Fibroblast of lung (primary cell): ENCODE measurements around the gene FMNL2. TPM values are rescaled to one million over a fixed set of nuclear protein-coding genes. Genes with fewer than 3 reads are reported as not detected.

Experiments
- DNase-seq, 2 donors: peaks; one replicate each; pipeline versions ENCODE4 v3.0.0 to v3.0.0-alpha.2; 2010; ENCODE audit warnings: low read depth in 2 of 2
- H2AFZ ChIP-seq: 2 replicates; pipeline ENCODE4 v1.5.1; 2012; ENCODE audit warnings: low read length, control low read depth, inconsistent platforms
- H3K27ac ChIP-seq: 2 replicates; pipeline ENCODE4 v1.5.1; 2011; ENCODE audit warnings: low read length, control low read depth; ENCODE audit not compliant: insufficient read depth
- H3K27me3 ChIP-seq: 2 replicates; pipeline ENCODE4 v1.5.1; 2011; ENCODE audit warnings: mild to moderate bottlenecking, low read length; ENCODE audit not compliant: control insufficient read depth, insufficient read depth
- H3K36me3 ChIP-seq: 2 replicates; pipeline ENCODE4 v1.5.1; 2011; ENCODE audit warnings: low read length; ENCODE audit not compliant: control insufficient read depth, insufficient read depth
- H3K4me1 ChIP-seq: 2 replicates; pipeline ENCODE4 v1.5.1; 2011; ENCODE audit warnings: low read length; ENCODE audit not compliant: control insufficient read depth, insufficient read depth; ENCODE audit errors: extremely low read depth
- H3K4me2 ChIP-seq: 2 replicates; pipeline ENCODE4 v1.5.1; 2011; ENCODE audit warnings: low read length, control low read depth; ENCODE audit not compliant: insufficient read depth; ENCODE audit errors: extremely low read depth
- H3K4me3 ChIP-seq, 4 experiments: fragments of 200-600 bp in 1 of 4; sonication (generic) in 1 of 4; replicated peaks in 1 of 4; 2 replicates each; pipeline ENCODE4 v1.5.1; 2011 to 2016; ENCODE audit warnings: low read length in 4 of 4, low read depth in 3 of 4, mild to moderate bottlenecking in 3 of 4, control low read depth in 2 of 4, inconsistent platforms in 1 of 4, mixed read lengths in 1 of 4; ENCODE audit not compliant: insufficient read depth in 1 of 4; ENCODE audit errors: control extremely low read depth in 1 of 4
- H3K79me2 ChIP-seq: 2 replicates; pipeline ENCODE4 v1.5.1; 2012; ENCODE audit warnings: mild to moderate bottlenecking, low read length, inconsistent platforms; ENCODE audit not compliant: control insufficient read depth, insufficient read depth
- H3K9ac ChIP-seq: 2 replicates; pipeline ENCODE4 v1.5.1; 2011; ENCODE audit warnings: mild to moderate bottlenecking, low read length, control low read depth; ENCODE audit not compliant: insufficient read depth
- H3K9me3 ChIP-seq: 2 replicates; pipeline ENCODE4 v1.5.1; 2012; ENCODE audit warnings: low read depth, low read length; ENCODE audit not compliant: control insufficient read depth, insufficient read depth
- H4K20me1 ChIP-seq: 2 replicates; pipeline ENCODE4 v1.5.1; 2011; ENCODE audit warnings: low read length; ENCODE audit not compliant: control insufficient read depth, insufficient read depth; ENCODE audit errors: extremely low read depth
- EZH2 ChIP-seq: IDR thresholded peaks from 2 replicates; pipeline ENCODE4 v1.5.1; 2012; ENCODE audit warnings: low read length, control low read depth, mild to moderate bottlenecking; ENCODE audit errors: missing control alignments
- polyA plus RNA-seq, 2 donors: library from polyadenylated mRNA; depleted of rRNA in 1 of 2; stranded (reverse) in 1 of 2; unstranded in 1 of 2; fragments of >200 nt; gene quantifications; 2 replicates each; pipeline ENCODE4 v1.2.1, GENCODE V29; 2011 to 2012; ENCODE audit warnings: missing spikeins in 1 of 2
- total RNA-seq: library from RNA; depleted of rRNA; stranded (reverse); fragments of >200 nt; gene quantifications from 2 replicates; pipeline ENCODE4 v1.2.1, GENCODE V29; 2014
- TF ChIP-seq, protein P1 (sequence below), 2 donors: IDR thresholded peaks in 1 of 2; conservative IDR thresholded peaks in 1 of 2; 1 replicate in 1 of 2; 2 replicates in 1 of 2; pipeline ENCODE4 v1.5.1; 2011 to 2012; ENCODE audit warnings: low read length in 2 of 2, control low read depth in 1 of 2, inconsistent platforms in 1 of 2, low read depth in 1 of 2, mild to moderate bottlenecking in 1 of 2

Gene FMNL2
- total and polyA plus RNA-seq, 2 donors (not counting 1 experiment from before 2014, with no cell fraction given), result 12.0 to 30.2 TPM

DNA sequence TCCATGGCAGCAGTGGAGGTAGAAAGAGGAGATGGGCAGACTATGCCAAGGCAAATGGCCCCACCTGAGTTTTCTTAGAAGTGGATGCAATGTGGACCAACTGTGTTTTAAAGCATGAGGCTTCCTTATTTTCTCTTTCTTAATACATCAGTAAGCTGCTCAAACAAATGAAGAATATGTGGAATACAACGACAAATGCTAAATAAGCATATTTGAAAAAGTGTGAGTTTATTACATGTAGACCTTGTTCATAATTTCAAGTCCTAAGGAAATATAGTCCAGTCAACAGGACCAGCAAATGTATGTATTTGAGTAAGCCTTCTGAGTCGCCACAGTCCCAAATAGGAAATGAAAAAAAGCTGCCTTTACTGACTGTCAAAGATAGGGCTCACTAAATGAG is 204.4 kb downstream of the FMNL2 start:
- Histone ChIP-seq H3K27me3 (no peaks in the 10 kb centered on the region), H4K20me1 (no peaks in the 10 kb centered on the region), H3K9me3 (no peaks in the 10 kb centered on the region), H3K79me2 (no peaks in the 10 kb centered on the region), H2AFZ (no peak overlapping the region), H3K4me2 (no peak overlapping the region), H3K36me3 (no peaks in the 10 kb centered on the region), H3K9ac (no peak overlapping the region), H3K4me1 (peaks cover 12% of the 10 kb centered on the region), H3K4me3 (no peak overlapping the region), H3K27ac (no peak overlapping the region)
- DNase-seq, result no peak
- TF ChIP-seq, protein P1, sequence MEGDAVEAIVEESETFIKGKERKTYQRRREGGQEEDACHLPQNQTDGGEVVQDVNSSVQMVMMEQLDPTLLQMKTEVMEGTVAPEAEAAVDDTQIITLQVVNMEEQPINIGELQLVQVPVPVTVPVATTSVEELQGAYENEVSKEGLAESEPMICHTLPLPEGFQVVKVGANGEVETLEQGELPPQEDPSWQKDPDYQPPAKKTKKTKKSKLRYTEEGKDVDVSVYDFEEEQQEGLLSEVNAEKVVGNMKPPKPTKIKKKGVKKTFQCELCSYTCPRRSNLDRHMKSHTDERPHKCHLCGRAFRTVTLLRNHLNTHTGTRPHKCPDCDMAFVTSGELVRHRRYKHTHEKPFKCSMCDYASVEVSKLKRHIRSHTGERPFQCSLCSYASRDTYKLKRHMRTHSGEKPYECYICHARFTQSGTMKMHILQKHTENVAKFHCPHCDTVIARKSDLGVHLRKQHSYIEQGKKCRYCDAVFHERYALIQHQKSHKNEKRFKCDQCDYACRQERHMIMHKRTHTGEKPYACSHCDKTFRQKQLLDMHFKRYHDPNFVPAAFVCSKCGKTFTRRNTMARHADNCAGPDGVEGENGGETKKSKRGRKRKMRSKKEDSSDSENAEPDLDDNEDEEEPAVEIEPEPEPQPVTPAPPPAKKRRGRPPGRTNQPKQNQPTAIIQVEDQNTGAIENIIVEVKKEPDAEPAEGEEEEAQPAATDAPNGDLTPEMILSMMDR (conservative IDR thresholded peaks at IDR 0.05 in 1 of 2, IDR thresholded peaks at IDR 0.05 in 1 of 2; ENCODE audit: low read depth in 1 of 2, low read length in 2 of 2), result no peak
- no peak for TF ChIP-seq EZH2

DNA sequence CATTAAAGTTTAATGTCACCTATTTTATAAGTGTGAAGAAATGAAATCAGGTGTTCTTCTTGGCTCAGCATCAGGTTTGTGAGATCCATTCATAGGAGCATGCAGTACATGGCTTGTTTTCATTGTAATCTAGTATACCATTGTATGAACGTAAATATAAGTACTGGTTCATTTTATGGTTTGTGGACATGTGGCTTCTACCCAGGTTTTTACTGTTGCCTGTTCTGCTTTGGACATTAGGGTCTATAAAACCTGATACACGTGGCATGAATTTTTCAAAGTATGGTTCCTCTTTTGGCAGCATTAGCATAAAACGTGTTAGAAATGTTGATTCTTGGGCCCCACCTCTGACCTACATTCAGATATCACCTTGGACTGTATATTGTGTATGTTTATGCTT is 206.7 kb downstream of the FMNL2 start:
- no peak for TF ChIP-seq EZH2
- TF ChIP-seq, protein P1 (conservative IDR thresholded peaks at IDR 0.05 in 1 of 2, IDR thresholded peaks at IDR 0.05 in 1 of 2; ENCODE audit: low read depth in 1 of 2, low read length in 2 of 2), result no peak
- no peaks in the 10 kb centered on the region for H3K9me3 ChIP-seq
- H2AFZ ChIP-seq, result no peak overlapping the region
- H3K4me2 ChIP-seq, result no peak overlapping the region
- no peaks in the 10 kb centered on the region for H3K36me3 ChIP-seq
- no peak overlapping the region for H3K27ac ChIP-seq
- H4K20me1 ChIP-seq, result no peaks in the 10 kb centered on the region
- DNase-seq, result no peak
- peaks cover 12% of the 10 kb centered on the region for H3K4me1 ChIP-seq
- H3K79me2 ChIP-seq, result no peaks in the 10 kb centered on the region
- no peak overlapping the region for H3K4me3 ChIP-seq
- no peak overlapping the region for H3K9ac ChIP-seq
- H3K27me3 ChIP-seq, result no peaks in the 10 kb centered on the region

DNA sequence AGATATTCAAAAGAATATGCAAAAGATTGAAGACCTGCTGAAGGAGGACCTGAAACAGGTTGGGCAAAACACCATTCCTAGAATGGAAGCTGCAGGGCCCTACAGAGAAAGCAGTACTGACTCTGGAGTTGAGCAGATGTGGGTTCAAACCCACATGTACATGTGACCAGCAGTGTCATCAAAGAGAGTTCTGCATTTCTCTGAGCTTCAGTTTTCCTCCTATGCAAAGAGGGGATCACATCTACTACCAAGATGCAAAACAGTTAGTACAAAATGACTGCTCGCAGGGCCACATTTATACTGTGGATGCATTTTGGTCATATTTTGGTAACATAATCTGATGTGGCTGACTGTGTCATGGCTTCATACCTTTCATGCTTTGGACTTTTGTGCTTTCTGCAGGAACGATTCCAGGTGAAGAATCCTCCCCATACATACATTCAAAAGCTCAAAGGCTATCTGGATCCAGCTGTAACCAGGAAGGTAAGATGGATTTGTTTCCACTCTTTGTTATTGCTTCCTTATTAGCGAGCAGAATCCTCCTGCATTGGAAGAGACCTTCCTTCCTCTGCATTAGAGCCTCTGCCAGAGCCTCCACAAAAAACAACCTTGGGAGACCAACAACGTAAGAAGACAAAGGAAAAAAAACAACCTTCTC is 207.5 kb downstream of the FMNL2 start:
- Histone ChIP-seq H3K36me3 (no peaks in the 10 kb centered on the region), H3K4me2 (no peak overlapping the region), H3K9me3 (no peaks in the 10 kb centered on the region), H2AFZ (peak overlapping the region; percentile 21), H3K27me3 (no peaks in the 10 kb centered on the region), H4K20me1 (no peaks in the 10 kb centered on the region), H3K4me1 (peaks cover 12% of the 10 kb centered on the region), H3K4me3 (no peak overlapping the region), H3K9ac (no peak overlapping the region), H3K27ac (peak overlapping the region; percentile 81), H3K79me2 (no peaks in the 10 kb centered on the region)
- TF ChIP-seq, protein P1 (conservative IDR thresholded peaks at IDR 0.05 in 1 of 2, IDR thresholded peaks at IDR 0.05 in 1 of 2; ENCODE audit: low read depth in 1 of 2, low read length in 2 of 2), result no peak
- no peak for TF ChIP-seq EZH2
- peak in 1 of 2 donors; percentile 25 for DNase-seq
